Common myeloid progenitor, CD34-positive (primary cell): Measurements from ENCODE around the gene RNF215.

Experiments
- CTCF ChIA-PET: fragments of 350-600 bp; sonication (Branson Sonifier 250); formaldehyde crosslinking; loops from one replicate; lab custom pipeline; 2021; ENCODE audit warnings: antibody characterized with exemption; lab: Charles Lee
- POLR2A ChIA-PET: fragments of 350-600 bp; sonication (Branson Sonifier 250); formaldehyde crosslinking; loops from one replicate; lab custom pipeline; 2021; ENCODE audit warnings: antibody characterized with exemption; lab: Charles Lee
- DNase-seq, 3 donors: peaks; one replicate each; pipeline versions ENCODE4 v3.0.0 to v3.0.0-alpha.2; 2013
- H3K27ac ChIP-seq, 2 experiments: 1 replicate in 1 of 2; 2 replicates in 1 of 2; pipeline ENCODE4 v1.7.0; 2013; ENCODE audit warnings: inconsistent platforms in 2 of 2, low read length in 2 of 2, mild to moderate bottlenecking in 2 of 2, low read depth in 1 of 2, moderate library complexity in 1 of 2; ENCODE audit not compliant: severe bottlenecking in 2 of 2, insufficient read depth in 1 of 2, poor library complexity in 1 of 2
- H3K27me3 ChIP-seq, 5 experiments: replicated peaks in 2 of 5; 1 replicate in 3 of 5; 2 replicates in 2 of 5; pipeline versions ENCODE4 v1.6.1 to v1.7.0; 2013; ENCODE audit warnings: low read length in 4 of 5, mild to moderate bottlenecking in 2 of 5, moderate library complexity in 2 of 5, inconsistent platforms in 1 of 5; ENCODE audit not compliant: insufficient read depth in 5 of 5, control insufficient read depth in 4 of 5
- H3K36me3 ChIP-seq, 4 experiments: 1 replicate in 2 of 4; 2 replicates in 2 of 4; pipeline versions ENCODE4 v1.6.1 to v1.7.0; 2013; ENCODE audit warnings: low read length in 3 of 4, control low read depth in 1 of 4, mild to moderate bottlenecking in 1 of 4; ENCODE audit not compliant: control insufficient read depth in 4 of 4, insufficient read depth in 4 of 4
- H3K4me1 ChIP-seq, 4 experiments: 1 replicate in 3 of 4; 2 replicates in 1 of 4; pipeline versions ENCODE4 v1.6.1 to v1.7.1; 2013; ENCODE audit warnings: low read length in 3 of 4, mild to moderate bottlenecking in 3 of 4, control low read depth in 1 of 4, inconsistent platforms in 1 of 4, moderate library complexity in 1 of 4; ENCODE audit not compliant: control insufficient read depth in 4 of 4, insufficient read depth in 4 of 4; ENCODE audit errors: control extremely low read depth in 1 of 4
- H3K4me3 ChIP-seq, 7 experiments: 1 replicate in 4 of 7; 2 replicates in 3 of 7; pipeline versions ENCODE4 v1.5.1 to v1.7.0; 2013; ENCODE audit warnings: mild to moderate bottlenecking in 7 of 7, low read length in 6 of 7, moderate library complexity in 6 of 7, inconsistent platforms in 2 of 7, low read depth in 2 of 7, control low read depth in 1 of 7; ENCODE audit not compliant: insufficient read depth in 4 of 7, control insufficient read depth in 1 of 7; ENCODE audit errors: extremely low read depth in 1 of 7
- H3K9me3 ChIP-seq, 5 experiments: 1 replicate in 4 of 5; 2 replicates in 1 of 5; pipeline versions ENCODE4 v1.6.1 to v1.7.1; 2013; ENCODE audit warnings: low read length in 4 of 5, mild to moderate bottlenecking in 2 of 5, inconsistent platforms in 1 of 5, low read depth in 1 of 5, moderate library complexity in 1 of 5; ENCODE audit not compliant: control insufficient read depth in 4 of 5, insufficient read depth in 2 of 5; ENCODE audit errors: control extremely low read depth in 1 of 5
- WGBS: methylation state at CpG from one replicate; pipeline ENCODE4 v1.1.5; 2013; ENCODE audit not compliant: insufficient coverage; 5-methylcytosine and 5-hydroxymethylcytosine counted together

Gene RNF215

DNA sequence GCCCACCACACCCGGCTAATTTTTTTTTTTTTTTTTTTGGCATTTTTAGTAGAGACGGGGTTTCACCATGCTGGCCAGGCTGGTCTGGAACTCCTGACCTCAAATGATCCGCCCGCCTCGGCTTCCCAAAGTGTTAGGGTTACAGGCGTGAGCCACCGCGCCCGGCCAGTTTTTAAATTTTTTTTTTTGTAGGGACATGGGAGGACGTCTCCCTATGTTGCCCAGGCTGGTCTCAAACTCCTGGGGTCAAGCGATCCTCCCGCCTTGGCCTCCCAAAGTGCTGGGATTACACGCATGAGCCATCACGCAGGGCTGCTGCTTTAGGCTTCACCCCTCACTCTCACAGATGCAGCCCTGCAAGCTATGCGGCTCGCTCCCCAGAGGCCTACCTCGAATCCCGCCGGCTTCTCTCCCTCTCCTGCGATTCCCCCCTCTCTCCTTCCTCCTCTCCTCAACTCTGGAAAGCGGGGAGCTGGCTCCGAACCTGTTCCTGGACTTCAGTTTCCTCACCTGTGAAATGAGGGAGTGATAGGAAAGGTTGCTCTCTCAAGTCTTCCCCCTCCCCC, 29.5 kb downstream of the RNF215 start:
- CTCF ChIA-PET, result interaction anchor here (0.7 to 1.7 kb wide), 8 partner anchors 8 to 102 kb away, joined by 3 to 13 read pairs (median 3); partner anchors contain the start of genes CASTOR1 and RNF215
- H3K9me3 ChIP-seq, result no peaks in the 10 kb centered on the region
- DNase-seq, result no peak
- 90% methylated on average over 14 of the region's 22 CpGs for WGBS
- H3K4me3 ChIP-seq, result peak overlapping the region in 4 of 7 experiments; percentile 91 to 96 (median 95)
- POLR2A ChIA-PET, result interaction anchor here (0.6 to 2.5 kb wide), 3 partner anchors 30 to 549 kb away, joined by 3 to 8 read pairs (median 5); no protein-coding TSS in a partner anchor
- H3K4me1 ChIP-seq, result peaks cover 0 to 26% (median 23%) of the 10 kb centered on the region in 4 experiments
- no peak overlapping the region for H3K27ac ChIP-seq
- H3K36me3 ChIP-seq, result peaks cover 3 to 13% (median 8%) of the 10 kb centered on the region in 4 experiments
- no peaks in the 10 kb centered on the region for H3K27me3 ChIP-seq

DNA sequence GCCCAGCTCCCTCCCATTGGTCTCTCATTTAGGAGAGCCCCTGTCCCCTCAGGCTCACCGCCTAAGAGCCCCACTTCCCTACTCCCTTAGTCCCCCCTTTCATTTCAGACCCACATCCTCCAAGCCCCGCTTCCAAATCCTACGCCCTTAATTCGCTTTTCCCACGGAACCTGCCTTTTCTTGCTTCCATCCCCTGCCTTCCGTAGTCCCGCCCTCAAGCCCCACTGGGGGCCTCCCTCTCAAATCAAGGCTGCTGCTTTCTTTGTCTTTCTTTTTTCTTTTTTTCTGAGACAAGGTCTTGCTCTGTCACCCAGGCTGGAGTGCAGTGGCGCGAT, 30.0 kb downstream of the RNF215 start:
- Histone ChIP-seq H3K9me3 (no peaks in the 10 kb centered on the region), H3K4me1 (peaks cover 0 to 26% (median 23%) of the 10 kb centered on the region in 4 experiments), H3K27me3 (no peaks in the 10 kb centered on the region), H3K4me3 (peak overlapping the region; percentile 66 to 99 (median 94)), H3K36me3 (peaks cover 4 to 19% (median 13%) of the 10 kb centered on the region in 4 experiments), H3K27ac (peak overlapping the region; percentile 92 to 98)
- ChIA-PET POLR2A (interaction anchor here (0.6 to 2.5 kb wide), 5 partner anchors 11 to 549 kb away, joined by 3 to 8 read pairs (median 5); partner anchors contain the start of gene OSM), CTCF (interaction anchor here (1.2 to 2.5 kb wide), 6 partner anchors 12 to 102 kb away, joined by 3 to 13 read pairs (median 4); partner anchors contain the start of gene CASTOR1)
- DNase-seq, result peak; percentile 71 to 81 (median 73)
- 3% methylated on average over 9 of the region's 9 CpGs for WGBS

DNA sequence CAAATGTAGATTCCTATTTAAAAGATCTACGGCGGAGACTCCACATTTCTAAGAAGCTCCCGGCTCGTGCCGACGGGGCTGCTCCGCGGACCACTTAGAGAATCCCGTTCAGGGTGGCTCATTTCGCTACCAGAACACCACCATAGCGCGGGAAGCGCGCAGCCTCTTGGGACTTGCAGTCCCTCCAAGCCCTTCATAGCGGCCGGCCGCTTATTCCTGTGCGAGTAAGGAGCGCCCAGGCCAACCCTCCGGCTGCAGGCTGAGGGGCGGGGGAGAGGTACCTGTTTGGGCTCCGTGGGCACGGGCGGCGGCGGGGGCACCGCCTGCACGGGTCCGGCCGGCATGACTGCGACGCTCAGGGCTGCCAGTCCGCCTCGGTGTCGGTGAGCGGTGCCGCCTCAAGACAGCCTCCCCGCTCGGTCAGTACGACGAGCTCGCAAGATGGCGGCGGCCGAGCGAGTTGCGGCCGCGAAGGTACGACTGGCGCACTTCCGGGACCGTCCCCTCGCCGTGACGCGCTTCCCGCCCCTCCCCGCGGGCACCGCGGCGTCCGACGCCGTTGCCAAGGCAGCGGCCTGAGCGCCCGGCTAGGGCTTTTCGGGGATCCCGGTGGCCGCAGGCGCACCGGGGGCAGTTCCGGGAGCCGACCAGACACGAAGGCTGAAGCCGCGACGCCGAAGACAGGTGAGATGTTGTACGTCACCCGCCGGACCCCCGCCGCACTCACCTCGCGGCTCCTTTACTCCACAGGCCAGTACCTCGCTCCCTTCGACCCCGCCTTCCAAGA, 30.6 kb downstream of the RNF215 start, which contains the start of the genes CCDC157 and SF3A1:
Gene CCDC157, plus strand, starts transcription at position 559 of the 787 bp plus-strand sequence. CDS start 8,994 bp downstream, outside the sequence.
Gene SF3A1, minus strand, starts transcription at position 446 of the 787 bp plus-strand sequence. Its CDS starts 102 bp downstream, at position 344.
- peak within 1 kb of the TSS; percentile 66 to 99 (median 94) for H3K4me3 ChIP-seq
- peak within 1 kb of the TSS; percentile 92 to 98 for H3K27ac ChIP-seq
- no peaks in the 10 kb centered on the region for H3K27me3 ChIP-seq
- H3K9me3 ChIP-seq, result no peaks in the 10 kb centered on the region
- CTCF ChIA-PET, result interaction anchor here (1.0 to 2.5 kb wide), 5 partner anchors 13 to 102 kb away, joined by 3 to 13 read pairs (median 3); partner anchors contain the start of gene CASTOR1
- peaks cover 0 to 26% (median 23%) of the 10 kb centered on the region in 4 experiments for H3K4me1 ChIP-seq
- POLR2A ChIA-PET, result interaction anchor here (0.6 to 2.5 kb wide), 5 partner anchors 12 to 90 kb away, joined by 3 to 8 read pairs (median 4); partner anchors contain the start of gene OSM
- peaks cover 4 to 24% (median 18%) of the 10 kb centered on the region in 4 experiments for H3K36me3 ChIP-seq
- DNase-seq, result peak; percentile 90 to 96 (median 95)
- under 1% methylated on average over 77 of the region's 91 CpGs for WGBS

DNA sequence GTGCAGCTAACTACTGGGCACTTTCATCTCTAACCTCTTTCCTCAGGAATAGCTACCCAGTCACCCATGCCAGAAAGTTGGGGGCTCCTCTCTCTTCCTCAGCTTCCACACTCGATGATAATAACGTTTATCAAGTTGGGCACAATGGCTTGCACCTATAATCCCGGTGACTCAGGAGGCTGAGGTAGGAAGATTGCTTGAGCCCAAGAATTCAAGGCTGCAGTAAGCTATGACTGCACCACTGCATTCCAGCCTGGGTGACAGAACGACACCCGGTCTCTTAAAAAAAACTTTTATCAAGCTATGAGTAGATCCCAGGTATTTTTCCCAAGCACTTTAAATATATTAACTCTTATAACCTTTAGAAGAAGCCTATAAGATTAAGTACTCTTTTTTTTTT, 32.6 kb downstream of the RNF215 start:
- Histone ChIP-seq H3K4me1 (peaks cover 0 to 26% (median 23%) of the 10 kb centered on the region in 4 experiments), H3K4me3 (no peak overlapping the region), H3K27me3 (no peaks in the 10 kb centered on the region), H3K9me3 (no peaks in the 10 kb centered on the region), H3K27ac (peak overlapping the region in 1 of 2 experiments; percentile 98), H3K36me3 (peaks cover 7 to 41% (median 26%) of the 10 kb centered on the region in 4 experiments)
- CTCF ChIA-PET, result interaction anchor here (0.8 to 2.5 kb wide), 4 partner anchors 23 to 66 kb away, joined by 3 to 10 read pairs (median 4); partner anchors contain the start of gene CASTOR1
- 89% methylated on average over 4 of the region's 5 CpGs for WGBS
- POLR2A ChIA-PET, result no interaction called here
- no peak for DNase-seq

DNA sequence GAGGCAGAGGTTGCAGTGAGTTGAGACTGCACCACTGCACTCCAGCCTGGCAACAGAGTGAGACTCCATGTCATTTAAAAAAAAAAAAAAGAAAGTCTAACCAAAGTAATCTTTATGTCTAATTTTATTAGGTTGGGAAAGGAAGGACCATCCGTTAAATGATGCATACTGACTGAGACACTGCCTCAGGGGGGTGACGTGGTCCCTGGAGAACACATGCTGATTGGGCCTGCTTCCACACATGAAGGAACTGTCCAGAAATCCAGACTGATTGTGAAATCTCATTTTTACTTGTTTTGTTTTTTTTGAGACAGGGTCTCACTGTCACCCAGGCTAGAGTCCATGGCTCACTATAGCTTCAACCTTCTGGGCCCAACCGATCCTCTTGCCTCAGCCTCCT, 36.0 kb downstream of the RNF215 start:
- no peaks in the 10 kb centered on the region for H3K27me3 ChIP-seq
- ChIA-PET POLR2A (interaction anchor here (0.6 kb wide), 1 partner anchor 8 kb away, joined by 3 read pairs; no protein-coding TSS in a partner anchor), CTCF (interaction anchor here (0.9 to 1.1 kb wide), 2 partner anchors 39 to 63 kb away, joined by 3 read pairs; no protein-coding TSS in a partner anchor)
- DNase-seq, result no peak
- H3K4me3 ChIP-seq, result no peak overlapping the region
- 100% methylated on average over 3 of the region's 3 CpGs for WGBS
- no peaks in the 10 kb centered on the region for H3K9me3 ChIP-seq
- H3K4me1 ChIP-seq, result peaks cover 0 to 19% (median 18%) of the 10 kb centered on the region in 4 experiments
- peaks cover 10 to 72% (median 45%) of the 10 kb centered on the region in 4 experiments for H3K36me3 ChIP-seq
- no peak overlapping the region for H3K27ac ChIP-seq

- Histone ChIP-seq H3K27ac (peak overlapping the region in 1 of 2 experiments; percentile 20), H3K36me3 (peaks cover 22 to 88% (median 64%) of the 10 kb centered on the region in 4 experiments), H3K4me3 (no peak overlapping the region), H3K4me1 (no peaks in the 10 kb centered on the region), H3K9me3 (no peaks in the 10 kb centered on the region), H3K27me3 (no peaks in the 10 kb centered on the region)
- CTCF ChIA-PET, result interaction anchor here (1.1 to 5.2 kb wide), 3 partner anchors 11 to 60 kb away, joined by 3 to 17 read pairs (median 4); partner anchors contain the start of gene CASTOR1
- no peak for DNase-seq
- WGBS, result 95% methylated on average over 4 of the region's 4 CpGs
- POLR2A ChIA-PET, result interaction anchor here (1.2 kb wide), 1 partner anchor 13 kb away, joined by 9 read pairs; no protein-coding TSS in a partner anchor
Measured at GRCh38 chr22:30348809-30349208, 38.4 kb downstream of the RNF215 start.
